Skeletal muscle satellite cell (primary cell): Measurements from ENCODE around the gene GABRG3.

Experiments
- H3K27me3 ChIP-seq: 2 replicates; pipeline ENCODE4 v1.7.0; 2013; ENCODE audit warnings: low read length; ENCODE audit not compliant: control insufficient read depth, insufficient read depth
- H3K36me3 ChIP-seq: 2 replicates; pipeline ENCODE4 v1.7.0; 2013; ENCODE audit warnings: mild to moderate bottlenecking, control low read depth, low read length; ENCODE audit not compliant: insufficient read depth
- H3K4me1 ChIP-seq: 2 replicates; pipeline ENCODE4 v1.7.0; 2013; ENCODE audit warnings: low read length; ENCODE audit not compliant: control insufficient read depth, insufficient read depth
- H3K4me2 ChIP-seq: 2 replicates; pipeline ENCODE4 v1.7.0; 2013; ENCODE audit warnings: mild to moderate bottlenecking, low read length
- H3K4me3 ChIP-seq: 2 replicates; pipeline ENCODE4 v1.7.0; 2013; ENCODE audit warnings: low read length
- H3K9ac ChIP-seq: 2 replicates; pipeline ENCODE4 v1.7.0; 2013; ENCODE audit warnings: mild to moderate bottlenecking, low read depth, low read length, moderate library complexity
- H3K9me3 ChIP-seq: replicated peaks from 2 replicates; pipeline ENCODE4 v1.7.0; 2013; ENCODE audit warnings: mild to moderate bottlenecking, control low read depth, low read length

The GABRG3 gene

GRCh38 chr15:27574541-27575054, 603.6 kb downstream of the GABRG3 start:
- Histone ChIP-seq H3K4me3 (no peak overlapping the region), H3K27me3 (no peaks in the 10 kb centered on the region), H3K9me3 (peaks cover 3% of the 10 kb centered on the region), H3K36me3 (no peaks in the 10 kb centered on the region), H3K4me2 (no peak overlapping the region), H3K4me1 (no peaks in the 10 kb centered on the region), H3K9ac (no peak overlapping the region)

GRCh38 chr15:27575521-27575920, 604.5 kb downstream of the GABRG3 start:
- no peak overlapping the region for H3K4me2 ChIP-seq

GRCh38 chr15:27576576-27576975, 605.6 kb downstream of the GABRG3 start:
- H3K36me3 ChIP-seq, result no peaks in the 10 kb centered on the region
- no peak overlapping the region for H3K4me3 ChIP-seq
- peaks cover 3% of the 10 kb centered on the region for H3K9me3 ChIP-seq
- H3K27me3 ChIP-seq, result no peaks in the 10 kb centered on the region
- H3K4me2 ChIP-seq, result no peak overlapping the region
- H3K9ac ChIP-seq, result no peak overlapping the region
- H3K4me1 ChIP-seq, result no peaks in the 10 kb centered on the region

More at GRCh38 chr15:27575521-27575920, 604.5 kb downstream of the GABRG3 start:
- Histone ChIP-seq H3K9me3 (peaks cover 3% of the 10 kb centered on the region), H3K9ac (no peak overlapping the region), H3K36me3 (no peaks in the 10 kb centered on the region), H3K4me1 (no peaks in the 10 kb centered on the region), H3K4me3 (no peak overlapping the region), H3K27me3 (no peaks in the 10 kb centered on the region)

GRCh38 chr15:27579738-27580137, 608.8 kb downstream of the GABRG3 start:
- Histone ChIP-seq H3K4me2 (no peak overlapping the region), H3K9ac (no peak overlapping the region), H3K9me3 (peaks cover 3% of the 10 kb centered on the region), H3K4me3 (no peak overlapping the region), H3K36me3 (no peaks in the 10 kb centered on the region), H3K4me1 (no peaks in the 10 kb centered on the region), H3K27me3 (no peaks in the 10 kb centered on the region)

- no peaks in the 10 kb centered on the region for H3K4me1 ChIP-seq
- H3K4me3 ChIP-seq, result no peak overlapping the region
- no peaks in the 10 kb centered on the region for H3K36me3 ChIP-seq
- H3K9ac ChIP-seq, result no peak overlapping the region
- H3K4me2 ChIP-seq, result no peak overlapping the region
- H3K27me3 ChIP-seq, result no peaks in the 10 kb centered on the region
- peaks cover 3% of the 10 kb centered on the region for H3K9me3 ChIP-seq
Measured at GRCh38 chr15:27582726-27583410, 611.9 kb downstream of the GABRG3 start.

GRCh38 chr15:27583651-27584050, 612.7 kb downstream of the GABRG3 start:
- Histone ChIP-seq H3K9ac (no peak overlapping the region), H3K4me1 (no peaks in the 10 kb centered on the region), H3K4me2 (no peak overlapping the region), H3K4me3 (no peak overlapping the region), H3K9me3 (peaks cover 3% of the 10 kb centered on the region), H3K36me3 (no peaks in the 10 kb centered on the region), H3K27me3 (no peaks in the 10 kb centered on the region)

DNA sequence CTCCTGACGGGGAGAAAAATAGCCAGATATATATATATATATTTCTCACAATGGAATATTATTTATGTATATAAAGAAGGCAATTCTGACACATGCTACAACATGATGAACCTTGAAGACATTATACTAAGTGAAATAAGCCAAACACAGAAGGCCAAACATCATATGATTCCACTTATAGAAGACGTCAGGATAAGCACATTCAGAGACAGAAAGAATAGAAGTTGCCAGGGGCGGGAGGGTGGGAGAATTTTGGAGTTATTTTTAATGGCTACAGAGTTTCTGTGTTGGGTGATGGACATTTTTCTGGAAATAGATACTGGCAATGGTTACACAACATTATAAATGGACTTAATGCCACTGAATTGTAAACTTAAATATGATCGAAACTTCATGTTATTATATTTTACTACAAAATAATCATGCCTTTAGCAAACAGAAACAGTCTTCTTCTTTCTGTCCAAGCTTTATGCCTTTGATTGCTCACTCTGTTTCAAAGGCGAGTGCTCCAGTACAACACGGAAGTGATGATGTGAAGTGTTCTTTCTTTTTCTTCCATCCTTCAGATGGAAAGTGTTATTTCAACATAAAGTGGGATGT, 614.2 kb downstream of the GABRG3 start:
- Histone ChIP-seq H3K9ac (no peak overlapping the region), H3K9me3 (peaks cover 1% of the 10 kb centered on the region), H3K36me3 (no peaks in the 10 kb centered on the region), H3K4me2 (no peak overlapping the region), H3K4me3 (no peak overlapping the region), H3K27me3 (no peaks in the 10 kb centered on the region), H3K4me1 (no peaks in the 10 kb centered on the region)

GRCh38 chr15:27587810-27588209, 616.8 kb downstream of the GABRG3 start:
- H3K36me3 ChIP-seq, result no peaks in the 10 kb centered on the region
- no peak overlapping the region for H3K4me3 ChIP-seq
- no peak overlapping the region for H3K4me2 ChIP-seq
- no peaks in the 10 kb centered on the region for H3K4me1 ChIP-seq
- no peaks in the 10 kb centered on the region for H3K27me3 ChIP-seq
- H3K9ac ChIP-seq, result no peak overlapping the region
- peaks cover 3% of the 10 kb centered on the region for H3K9me3 ChIP-seq

DNA sequence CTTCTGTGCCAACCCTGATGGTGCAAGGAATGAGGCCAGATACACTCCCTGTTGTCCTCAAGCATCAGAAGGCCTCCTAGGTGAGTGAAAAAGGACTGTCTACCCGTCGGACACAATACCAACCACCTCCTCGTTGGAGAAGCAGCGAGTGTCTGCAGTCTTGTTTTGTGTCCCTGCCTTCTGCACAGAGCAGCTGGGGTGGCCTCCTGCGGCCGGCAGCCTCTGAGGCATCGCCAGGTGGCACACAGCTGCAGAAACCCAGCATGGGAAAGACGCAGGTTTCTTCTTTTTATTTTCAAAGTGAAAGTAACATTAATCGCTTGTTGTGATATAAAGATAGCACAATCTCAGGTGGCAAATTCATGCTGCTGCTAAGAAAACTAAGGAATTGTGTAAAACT, 618.3 kb downstream of the GABRG3 start:
- no peaks in the 10 kb centered on the region for H3K36me3 ChIP-seq
- H3K4me3 ChIP-seq, result no peak overlapping the region
- H3K9ac ChIP-seq, result no peak overlapping the region
- no peak overlapping the region for H3K4me2 ChIP-seq
- H3K4me1 ChIP-seq, result no peaks in the 10 kb centered on the region
- H3K9me3 ChIP-seq, result peaks cover 7% of the 10 kb centered on the region
- H3K27me3 ChIP-seq, result no peaks in the 10 kb centered on the region

GRCh38 chr15:27589782-27590181, 618.8 kb downstream of the GABRG3 start:
- Histone ChIP-seq H3K9me3 (peaks cover 7% of the 10 kb centered on the region), H3K4me3 (no peak overlapping the region), H3K27me3 (no peaks in the 10 kb centered on the region), H3K4me2 (no peak overlapping the region), H3K36me3 (no peaks in the 10 kb centered on the region), H3K4me1 (no peaks in the 10 kb centered on the region), H3K9ac (no peak overlapping the region)
